A673 (cell line): ENCODE results near the gene CMTM4.

ENCODE experiments used
- CTCF ChIP-seq: fragments of 300-800, 200-600 bp; sonication (generic); conservative IDR thresholded peaks from 2 replicates; pipeline ENCODE4 v1.5.1; 2017; ENCODE audit warnings: low read depth, mild to moderate bottlenecking, antibody characterized with exemption, low read length, moderate library complexity, mixed read lengths
- EZH2 ChIP-seq: fragments of 200-600 bp; sonication (generic); IDR thresholded peaks from 2 replicates; pipeline ENCODE4 v1.6.1; 2017; ENCODE audit warnings: borderline replicate concordance, low read depth, mild to moderate bottlenecking, mixed read lengths, antibody characterized with exemption, low read length; ENCODE audit not compliant: poor library complexity, severe bottlenecking

- TF ChIP-seq CTCF: no peak
- no peak for TF ChIP-seq EZH2
Observed at GRCh38 chr16:66741950-66742808, 45.6 kb upstream of the CMTM4 start.
